Stimulated activated CD8-positive, alpha-beta memory T cell treated with anti-CD3 and anti-CD28 coated beads, Interleukin-7, amount 100 ng/mL, for 24 hours (primary cell): ENCODE data around the gene FOXN3.

Experiments used
- DNase-seq: peaks from one replicate; pipeline ENCODE4 v3.0.0-alpha.2; 2020; ENCODE audit warnings: low read depth

The FOXN3 gene

DNA sequence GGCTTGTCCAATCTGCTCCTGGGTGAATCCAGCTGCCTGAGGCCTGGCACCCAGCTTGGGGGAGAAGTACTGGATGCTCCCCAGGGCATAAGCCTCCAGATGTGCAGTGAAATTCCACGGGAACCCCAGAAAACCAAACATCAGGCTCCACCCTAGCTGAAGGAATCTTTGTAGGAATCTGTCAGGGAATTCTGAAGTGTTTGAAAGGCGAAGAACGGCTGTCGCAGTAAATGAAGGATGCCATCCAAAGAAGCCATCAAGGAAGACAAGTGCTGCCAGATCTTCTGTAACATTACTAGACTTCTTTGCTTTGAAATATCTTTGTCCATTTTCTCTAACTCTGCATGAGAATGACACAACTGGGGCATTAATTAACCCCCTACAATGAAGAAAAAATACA lies 219.4 kb downstream of the FOXN3 start:
- no peak for DNase-seq

DNA sequence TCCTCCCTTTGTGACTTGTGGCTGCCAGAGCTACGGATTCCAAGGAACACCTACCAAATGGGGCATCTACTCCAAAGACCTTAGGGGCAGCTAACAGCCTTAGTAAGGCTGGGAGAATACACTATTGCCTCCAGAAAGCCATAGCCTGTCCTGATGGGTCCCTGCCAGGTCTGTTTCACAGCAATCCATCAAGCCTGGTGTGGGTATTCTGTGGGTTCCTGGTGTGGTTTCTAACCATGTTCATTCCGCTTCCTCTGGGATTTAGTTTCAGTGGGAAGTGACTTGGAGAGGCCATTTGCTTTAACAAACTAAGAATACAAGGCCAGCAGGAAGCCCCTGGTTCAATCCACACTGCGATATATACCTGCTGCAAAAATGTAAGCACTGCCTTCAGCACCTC lies 220.5 kb downstream of the FOXN3 start:
- DNase-seq: no peak

DNA sequence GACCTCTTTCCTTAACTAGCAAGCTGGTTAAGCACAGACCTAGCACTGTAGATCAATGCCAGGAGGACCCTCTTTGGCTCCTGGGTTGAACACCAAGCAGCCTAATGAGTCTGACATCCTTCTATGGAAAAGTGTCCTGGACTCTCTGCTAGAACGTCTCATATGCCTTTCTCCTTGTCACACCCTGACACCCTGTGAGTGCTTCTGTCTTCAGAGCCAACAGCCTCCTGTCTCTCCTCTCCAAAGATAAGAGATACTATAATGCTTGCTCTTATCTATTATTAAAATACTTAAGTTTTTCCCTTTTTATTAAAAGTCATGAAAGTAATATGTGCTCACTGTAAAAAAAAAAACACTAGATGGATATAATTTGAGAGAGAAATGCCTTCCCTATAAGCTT lies 222.7 kb downstream of the FOXN3 start:
- no peak for DNase-seq

- DNase-seq: no peak
Measured at GRCh38 chr14:89190765-89191513, 226.1 kb downstream of the FOXN3 start.

- no peak for DNase-seq
Measured at GRCh38 chr14:89188492-89188891, 228.5 kb downstream of the FOXN3 start.

- no peak for DNase-seq
Measured at GRCh38 chr14:89187501-89187900, 229.5 kb downstream of the FOXN3 start.

DNA sequence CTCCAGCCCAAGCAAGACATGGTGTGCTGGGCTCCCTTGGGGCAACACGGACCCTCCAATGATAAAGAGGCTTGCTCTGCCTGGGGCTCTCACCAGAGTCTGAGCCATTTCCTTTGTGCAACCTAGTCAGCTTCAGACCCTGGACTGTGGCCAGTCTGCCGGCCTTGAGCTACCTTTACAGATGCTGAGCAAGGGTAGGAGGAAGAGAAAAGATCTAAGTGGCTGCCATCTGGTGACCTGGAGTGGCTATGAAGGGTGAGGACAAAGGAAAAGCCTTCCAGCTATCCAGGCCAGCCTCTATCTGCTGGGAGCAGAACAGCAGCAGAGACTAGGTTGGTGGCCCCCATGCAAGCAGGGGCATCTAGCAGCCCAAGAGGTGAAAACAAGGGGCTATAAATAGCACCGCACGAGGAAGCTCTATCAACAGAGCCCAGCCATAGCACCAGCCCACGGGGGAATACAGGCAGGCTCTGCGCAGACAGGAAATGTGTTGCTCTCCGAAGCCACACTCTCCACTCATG lies 230.1 kb downstream of the FOXN3 start:
- no peak for DNase-seq

DNA sequence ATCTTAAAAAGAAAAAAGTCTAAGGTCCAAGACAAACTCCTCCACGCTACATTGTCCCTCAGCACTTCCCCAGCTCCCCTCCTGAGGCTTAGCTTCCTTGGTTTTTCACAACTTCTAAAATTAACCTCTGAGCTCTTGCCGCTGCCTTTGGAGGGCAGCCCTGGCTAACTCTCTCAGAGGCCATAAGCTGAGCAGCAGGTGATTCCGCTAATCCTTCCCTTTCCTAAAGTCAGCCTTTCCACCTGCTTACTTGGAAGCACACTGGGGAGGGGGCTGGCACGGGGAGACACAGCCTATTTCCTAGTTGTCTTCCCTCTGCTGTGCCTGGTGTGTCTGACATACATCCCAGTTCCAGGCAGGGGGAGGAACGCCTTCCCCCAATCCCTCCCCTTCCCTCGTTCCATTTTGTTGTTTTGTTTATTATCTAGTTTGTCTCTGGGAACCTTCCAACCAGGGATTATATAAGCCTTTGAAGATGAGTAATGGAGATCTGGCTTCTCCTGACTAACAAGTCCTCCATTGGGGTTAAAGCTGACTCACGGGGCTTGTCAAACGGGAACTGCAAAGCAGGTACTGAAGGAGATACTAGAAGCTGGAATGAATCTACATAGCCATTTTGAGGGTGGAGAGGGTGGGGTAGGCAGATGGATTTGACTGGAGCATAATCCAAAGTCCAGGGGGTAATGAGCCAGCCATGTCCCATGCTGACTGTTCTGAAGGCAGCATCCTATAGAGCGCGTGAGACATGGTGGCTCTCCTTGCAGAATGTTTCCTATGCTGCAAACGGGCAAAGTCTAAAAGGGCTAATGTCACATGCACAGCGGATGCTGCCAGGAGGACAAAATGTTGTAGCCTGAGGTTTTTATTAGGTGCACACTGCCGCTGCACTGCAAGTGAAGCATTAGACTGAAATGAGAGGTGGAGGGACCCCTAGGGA lies 230.8 kb downstream of the FOXN3 start:
- DNase-seq: no peak

DNA sequence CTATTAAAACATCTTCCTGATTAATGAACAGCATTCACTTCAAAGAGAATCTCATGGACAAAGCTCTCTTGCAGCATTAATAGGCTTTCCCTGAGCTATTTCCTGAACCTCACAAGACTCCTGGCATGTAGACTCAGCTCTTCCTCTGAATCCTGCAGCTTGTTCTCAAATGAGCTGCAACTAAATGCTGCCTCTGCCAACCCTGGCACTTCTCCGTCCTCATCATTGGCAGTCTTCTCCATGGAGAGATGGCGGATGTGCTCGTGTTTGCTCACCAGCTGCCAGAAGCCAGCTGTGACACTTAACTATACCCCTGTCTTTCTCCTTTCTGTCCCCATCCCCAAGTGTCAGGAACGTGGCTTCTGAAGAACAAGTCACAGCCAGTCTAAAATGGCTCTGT lies 232.1 kb downstream of the FOXN3 start:
- no peak for DNase-seq

- DNase-seq: no peak
Measured at GRCh38 chr14:89182326-89182725, 234.7 kb downstream of the FOXN3 start.

- no peak for DNase-seq
Measured at GRCh38 chr14:89180546-89180945, 236.5 kb downstream of the FOXN3 start.

- no peak for DNase-seq
Measured at GRCh38 chr14:89179891-89180404, 237.1 kb downstream of the FOXN3 start.

GRCh38 chr14:89178800-89179535 lies 238.1 kb downstream of the FOXN3 start:
- DNase-seq: no peak

GRCh38 chr14:89178376-89178775 lies 238.7 kb downstream of the FOXN3 start:
- no peak for DNase-seq

DNA sequence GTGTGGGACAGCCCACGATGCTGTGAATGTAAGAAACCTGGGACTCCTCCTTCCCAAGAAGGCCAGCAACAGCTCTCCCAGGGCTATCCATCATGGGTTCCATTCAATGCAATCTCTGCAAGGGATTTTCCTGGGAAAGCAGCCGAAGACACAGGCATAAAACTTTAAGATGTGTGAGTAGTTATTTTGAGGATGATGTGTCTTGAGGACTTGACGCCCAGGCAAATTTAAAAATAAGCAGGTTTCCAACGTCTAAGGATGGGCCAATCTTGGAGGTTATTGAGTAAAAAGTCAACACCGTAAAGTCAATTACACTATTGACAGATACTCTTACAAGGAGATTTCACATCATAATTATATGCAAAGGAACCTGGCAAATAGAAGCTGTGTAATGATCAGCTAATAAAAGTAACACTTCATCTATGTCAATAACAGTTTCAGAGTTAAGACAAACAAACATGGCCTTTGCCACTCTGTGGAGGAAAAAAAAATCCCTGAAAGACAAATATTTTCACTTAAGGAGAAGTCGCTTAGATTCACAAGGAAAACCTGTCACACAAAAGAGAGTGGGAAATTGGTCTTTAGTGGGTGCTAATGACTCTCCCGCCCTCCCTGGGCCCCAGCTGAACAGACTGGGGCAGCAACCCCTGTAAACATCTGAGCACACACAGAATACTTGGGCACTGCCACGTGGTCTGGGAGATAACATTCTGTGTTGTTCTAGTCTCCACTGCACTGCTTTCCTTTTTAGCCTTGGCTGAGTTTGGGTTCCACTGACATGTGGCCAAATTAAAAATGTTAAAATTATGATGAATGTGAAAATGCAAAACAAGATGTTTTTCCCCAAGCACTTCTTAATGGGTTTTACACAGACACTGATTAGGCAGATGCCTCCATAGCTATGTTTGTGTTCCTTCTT lies 240.9 kb downstream of the FOXN3 start:
- no peak for DNase-seq

- DNase-seq: no peak
Measured at GRCh38 chr14:89171628-89172027, 245.4 kb downstream of the FOXN3 start.

DNA sequence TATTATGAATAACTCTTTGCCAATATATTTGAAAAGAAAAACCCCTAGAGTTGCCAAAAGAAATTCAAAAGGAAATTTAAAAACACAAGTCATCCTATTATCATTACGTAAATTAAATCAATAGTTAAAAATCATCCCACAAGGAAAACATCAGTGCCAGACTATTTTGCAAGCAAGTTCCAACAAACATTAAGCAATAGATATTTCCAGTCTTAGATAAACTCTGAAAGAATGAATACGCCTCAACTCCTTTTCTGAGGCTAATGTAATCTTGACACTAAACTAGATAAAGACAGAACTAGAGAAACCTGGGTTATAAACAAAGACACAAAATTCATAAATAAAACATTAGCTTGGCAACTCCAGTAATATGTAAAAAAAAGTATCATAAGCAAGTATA lies 245.9 kb downstream of the FOXN3 start:
- DNase-seq: no peak

GRCh38 chr14:89167705-89168104 lies 249.3 kb downstream of the FOXN3 start:
- no peak for DNase-seq

DNA sequence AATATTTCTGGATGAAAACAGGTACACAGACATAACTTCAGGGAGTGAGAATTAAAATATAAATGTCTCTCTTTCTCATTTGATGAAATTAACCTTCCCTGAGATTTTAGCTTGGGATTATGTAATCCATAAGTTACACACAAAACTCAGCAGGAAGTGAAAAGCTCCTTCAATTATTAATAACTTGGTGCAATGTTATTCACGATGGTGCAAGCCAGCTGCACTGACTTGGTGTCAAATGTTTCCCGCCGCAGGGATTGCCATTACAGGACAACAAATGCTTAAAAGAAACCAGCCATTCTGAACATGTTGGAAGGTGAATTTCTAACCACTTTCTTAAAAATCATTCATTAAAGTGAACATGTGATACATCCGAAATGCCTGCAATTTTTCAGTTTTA lies 250.4 kb downstream of the FOXN3 start:
- no peak for DNase-seq

GRCh38 chr14:89165189-89166181 lies 251.5 kb downstream of the FOXN3 start:
- DNase-seq: no peak
